DND-41 (cell line): ENCODE data around the gene SLBP.

Experiments
- EZH2 ChIP-seq: IDR thresholded peaks from 3 replicates; pipeline ENCODE4 v1.6.1; 2012; ENCODE audit warnings: borderline replicate concordance, low read depth, mild to moderate bottlenecking, moderate library complexity, low read length, inconsistent platforms; ENCODE audit not compliant: severe bottlenecking
- TF ChIP-seq, protein P1 (sequence below): IDR thresholded peaks from 2 replicates; pipeline ENCODE4 v1.5.1; 2012; ENCODE audit warnings: borderline replicate concordance, low read length, moderate library complexity, mild to moderate bottlenecking; ENCODE audit not compliant: poor library complexity, severe bottlenecking; ENCODE audit errors: extremely low read depth

GRCh38 chr4:1748465-1748995 lies 36.4 kb upstream of the SLBP start:
- TF ChIP-seq, protein P1, sequence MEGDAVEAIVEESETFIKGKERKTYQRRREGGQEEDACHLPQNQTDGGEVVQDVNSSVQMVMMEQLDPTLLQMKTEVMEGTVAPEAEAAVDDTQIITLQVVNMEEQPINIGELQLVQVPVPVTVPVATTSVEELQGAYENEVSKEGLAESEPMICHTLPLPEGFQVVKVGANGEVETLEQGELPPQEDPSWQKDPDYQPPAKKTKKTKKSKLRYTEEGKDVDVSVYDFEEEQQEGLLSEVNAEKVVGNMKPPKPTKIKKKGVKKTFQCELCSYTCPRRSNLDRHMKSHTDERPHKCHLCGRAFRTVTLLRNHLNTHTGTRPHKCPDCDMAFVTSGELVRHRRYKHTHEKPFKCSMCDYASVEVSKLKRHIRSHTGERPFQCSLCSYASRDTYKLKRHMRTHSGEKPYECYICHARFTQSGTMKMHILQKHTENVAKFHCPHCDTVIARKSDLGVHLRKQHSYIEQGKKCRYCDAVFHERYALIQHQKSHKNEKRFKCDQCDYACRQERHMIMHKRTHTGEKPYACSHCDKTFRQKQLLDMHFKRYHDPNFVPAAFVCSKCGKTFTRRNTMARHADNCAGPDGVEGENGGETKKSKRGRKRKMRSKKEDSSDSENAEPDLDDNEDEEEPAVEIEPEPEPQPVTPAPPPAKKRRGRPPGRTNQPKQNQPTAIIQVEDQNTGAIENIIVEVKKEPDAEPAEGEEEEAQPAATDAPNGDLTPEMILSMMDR: peak; percentile 92
- TF ChIP-seq EZH2: no peak
